GM12891 (cell line): ENCODE measurements around the gene RBM19.

Experiments
- POLR2A ChIP-seq: IDR thresholded peaks from 2 replicates; pipeline ENCODE4 v1.6.1; 2011; ENCODE audit warnings: low read depth, low read length, control low read depth
- POLR2AphosphoS5 ChIP-seq: IDR thresholded peaks from 2 replicates; pipeline ENCODE4 v1.6.1; 2011; ENCODE audit warnings: low read depth, low read length, control low read depth
- POU2F2 ChIP-seq: IDR thresholded peaks from 2 replicates; pipeline ENCODE4 v1.6.1; 2011; ENCODE audit warnings: low read depth, mild to moderate bottlenecking, control low read depth, low read length, moderate library complexity
- SPI1 ChIP-seq: IDR thresholded peaks from 2 replicates; pipeline ENCODE4 v1.6.1; 2011; ENCODE audit warnings: low read depth, low read length, control low read depth
- TAF1 ChIP-seq: IDR thresholded peaks from 2 replicates; pipeline ENCODE4 v1.6.1; 2011; ENCODE audit warnings: low read depth, low read length, control low read depth

- TF ChIP-seq POLR2A (no peak), POLR2AphosphoS5 (no peak), TAF1 (no peak), POU2F2 (no peak), SPI1 (no peak)
Observed at GRCh38 chr12:113786107-113786506, 180.0 kb downstream of the RBM19 start.
